GM12878 (cell line): ENCODE results near the gene SHROOM3. TPM values are rescaled to one million over a fixed set of nuclear protein-coding genes. Genes with fewer than 3 reads are reported as not detected.

Experiments used
- ATF2 ChIP-seq: IDR thresholded peaks from 2 replicates; pipeline ENCODE4 v1.6.1; 2012; ENCODE audit warnings: low read length, inconsistent platforms
- BCL3 ChIP-seq: IDR thresholded peaks from 2 replicates; pipeline ENCODE4 v1.6.1; 2011; ENCODE audit warnings: borderline replicate concordance, low read depth, mild to moderate bottlenecking, moderate library complexity, low read length; ENCODE audit not compliant: insufficient read depth, poor library complexity, severe bottlenecking
- CEBPB ChIP-seq, 2 experiments: fragments of 150-350 bp in 1 of 2; IDR thresholded peaks; 2 replicates each; pipeline ENCODE4 v1.6.1; 2012 to 2014; ENCODE audit warnings: low read depth in 2 of 2, low read length in 2 of 2, borderline replicate concordance in 1 of 2, inconsistent platforms in 1 of 2
- CREM ChIP-seq: IDR thresholded peaks from 2 replicates; pipeline ENCODE4 v1.6.1; 2014; ENCODE audit warnings: antibody characterized with exemption, low read depth
- CTCF ChIP-seq, 3 experiments: IDR thresholded peaks in 2 of 3; conservative IDR thresholded peaks in 1 of 3; 2 replicates each; pipeline ENCODE4 v1.5.1; 2011; ENCODE audit warnings: low read depth in 3 of 3, low read length in 3 of 3, mild to moderate bottlenecking in 3 of 3, control low read depth in 2 of 3, moderate library complexity in 2 of 3, inconsistent platforms in 1 of 3, mixed read lengths in 1 of 3; ENCODE audit not compliant: control insufficient read depth in 2 of 3, insufficient read depth in 1 of 3; ENCODE audit errors: extremely low read depth in 1 of 3
- ETV6 ChIP-seq, 2 experiments: fragments of 450-650 bp in 1 of 2; IDR thresholded peaks in 1 of 2; conservative IDR thresholded peaks in 1 of 2; 2 replicates each; pipeline ENCODE4 v1.6.1; 2014; ENCODE audit warnings: antibody characterized with exemption in 1 of 2, borderline replicate concordance in 1 of 2, low read depth in 1 of 2, mild to moderate bottlenecking in 1 of 2, moderate library complexity in 1 of 2
- GABPA ChIP-seq: IDR thresholded peaks from 2 replicates; pipeline ENCODE4 v1.6.1; 2014; ENCODE audit warnings: antibody characterized with exemption, low read depth, mild to moderate bottlenecking, inconsistent platforms
- IKZF2 ChIP-seq, 2 experiments: fragments of 450-650 bp; IDR thresholded peaks; 2 replicates each; pipeline ENCODE4 v1.6.1; 2017; ENCODE audit warnings: mild to moderate bottlenecking in 2 of 2, moderate library complexity in 2 of 2
- JUNB ChIP-seq: IDR thresholded peaks from 2 replicates; pipeline ENCODE4 v1.6.1; 2016; ENCODE audit warnings: antibody characterized with exemption, mild to moderate bottlenecking
- NFIC ChIP-seq: IDR thresholded peaks from 2 replicates; pipeline ENCODE4 v1.6.1; 2012; ENCODE audit warnings: low read depth, mild to moderate bottlenecking, inconsistent platforms, low read length, moderate library complexity
- NFYB ChIP-seq: IDR thresholded peaks from 2 replicates; pipeline ENCODE4 v1.6.1; 2011; ENCODE audit warnings: low read depth, mild to moderate bottlenecking, low read length, improper control_type of control experiment, moderate library complexity; ENCODE audit not compliant: insufficient read depth
- PAX5 ChIP-seq: IDR thresholded peaks from 2 replicates; pipeline ENCODE4 v1.6.1; 2011; ENCODE audit warnings: low read depth, low read length, borderline replicate concordance
- PML ChIP-seq: IDR thresholded peaks from 2 replicates; pipeline ENCODE4 v1.6.1; 2012; ENCODE audit warnings: low read length, inconsistent platforms
- POLR2AphosphoS2 ChIP-seq: IDR thresholded peaks from 2 replicates; pipeline ENCODE4 v1.6.1; 2011; ENCODE audit warnings: low read depth, mild to moderate bottlenecking, low read length, improper control_type of control experiment, moderate library complexity
- PRDM15 ChIP-seq: fragments of 450-650 bp; formaldehyde crosslinking; IDR thresholded peaks from 2 replicates; pipeline ENCODE4 v1.4.0; 2020; ENCODE audit warnings: mild to moderate bottlenecking, moderate library complexity
- SIN3A ChIP-seq: IDR thresholded peaks from 2 replicates; pipeline ENCODE4 v1.6.1; 2012; ENCODE audit warnings: low read depth, low read length, improper control_type of control experiment
- TCF7 ChIP-seq: IDR thresholded peaks from 2 replicates; pipeline ENCODE4 v1.6.1; 2014; ENCODE audit warnings: antibody characterized with exemption, borderline replicate concordance
- ZNF24 ChIP-seq: fragments of 450-650 bp; IDR thresholded peaks from 2 replicates; pipeline ENCODE4 v1.6.1; 2017; ENCODE audit warnings: antibody characterized with exemption, mild to moderate bottlenecking
- polyA plus RNA-seq, 11 experiments: library from polyadenylated mRNA; depleted of rRNA in 4 of 11; unstranded in 6 of 11; stranded (reverse) in 5 of 11; fragments of >200 nt; fragmentation: Nextera tagmentation in 4 of 11; fragmentation: Illumina TruSeq in 1 of 11; extraction: Ambion mirVana in 4 of 11; extraction: Trizol in 1 of 11; gene quantifications; 1 replicate in 1 of 11; 2 replicates in 10 of 11; pipeline versions ENCODE4 v1.2.1 to v1.2.3, GENCODE V29; 2011 to 2016; ENCODE audit warnings: inconsistent platforms in 2 of 11, missing spikeins in 2 of 11, low read depth in 1 of 11
- total RNA-seq, 4 experiments: library from RNA; depleted of rRNA in 3 of 4; stranded (reverse); fragments of >200 nt in 3 of 4; fragmentation: Illumina TruSeq in 1 of 4; extraction: Trizol in 1 of 4; gene quantifications; 2 replicates each; pipeline versions ENCODE4 v1.2.1 to v1.2.3, GENCODE V29; 2013 to 2021
- TF ChIP-seq, protein P1 (sequence below): fragments of 450-650 bp; IDR thresholded peaks from 2 replicates; pipeline ENCODE4 v1.6.1; 2016; ENCODE audit warnings: mild to moderate bottlenecking

Gene SHROOM3
- total and polyA plus RNA-seq, 10 of the 15 experiments (the other 5 are each of a cell fraction or from before 2014, with no cell fraction given): under 0.01 to 0.29 (median 0.08) TPM; not detected in 1

DNA sequence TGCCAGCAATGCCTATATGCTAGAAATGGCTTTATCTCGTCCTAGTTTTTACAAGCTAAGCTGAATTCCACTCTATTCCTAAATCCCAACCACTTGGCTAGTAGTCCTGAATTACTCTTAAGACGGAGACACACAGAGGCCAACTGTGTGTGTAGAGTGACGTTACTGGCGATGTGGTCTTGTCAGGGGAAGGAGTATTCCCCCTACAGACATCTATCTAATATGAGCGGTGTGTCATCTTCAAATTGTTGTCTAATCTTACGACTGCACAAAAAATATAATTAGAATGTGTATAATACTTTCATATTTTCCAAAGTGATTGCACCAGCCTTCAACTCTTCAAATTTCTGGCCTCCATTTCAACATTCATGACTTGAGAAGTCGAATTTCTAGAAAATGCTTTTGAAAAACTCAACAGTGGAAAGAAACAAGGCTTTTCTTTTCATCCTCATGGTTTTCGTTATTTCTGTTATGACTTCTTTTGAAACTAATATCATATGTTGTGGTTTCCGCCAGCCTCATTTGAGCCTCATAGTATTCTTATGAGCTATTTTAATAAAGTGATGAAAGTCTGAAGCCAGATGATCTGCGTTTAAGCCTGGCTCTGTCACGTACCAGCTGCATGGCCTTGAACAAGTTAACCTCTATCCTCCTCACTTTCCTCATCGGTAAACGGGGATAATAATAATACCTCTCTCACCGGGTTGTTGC lies 330.6 kb downstream of the SHROOM3 start (continued):
- no peak for TF ChIP-seq NFYB
- TF ChIP-seq POLR2AphosphoS2: no peak
- no peak for TF ChIP-seq SIN3A
- TF ChIP-seq ATF2: peak; percentile 96
- peak; percentile 73 for TF ChIP-seq CREM
- TF ChIP-seq PML: peak; percentile 56
- TF ChIP-seq PAX5: peak; percentile 63; the same call in 1 of the 2 replicates
- TF ChIP-seq IKZF2 (IDR thresholded peaks at IDR 0.05): peak in 1 of 2 experiments; percentile 55; a peak in 1 of 4 replicates
- TF ChIP-seq, protein P1, sequence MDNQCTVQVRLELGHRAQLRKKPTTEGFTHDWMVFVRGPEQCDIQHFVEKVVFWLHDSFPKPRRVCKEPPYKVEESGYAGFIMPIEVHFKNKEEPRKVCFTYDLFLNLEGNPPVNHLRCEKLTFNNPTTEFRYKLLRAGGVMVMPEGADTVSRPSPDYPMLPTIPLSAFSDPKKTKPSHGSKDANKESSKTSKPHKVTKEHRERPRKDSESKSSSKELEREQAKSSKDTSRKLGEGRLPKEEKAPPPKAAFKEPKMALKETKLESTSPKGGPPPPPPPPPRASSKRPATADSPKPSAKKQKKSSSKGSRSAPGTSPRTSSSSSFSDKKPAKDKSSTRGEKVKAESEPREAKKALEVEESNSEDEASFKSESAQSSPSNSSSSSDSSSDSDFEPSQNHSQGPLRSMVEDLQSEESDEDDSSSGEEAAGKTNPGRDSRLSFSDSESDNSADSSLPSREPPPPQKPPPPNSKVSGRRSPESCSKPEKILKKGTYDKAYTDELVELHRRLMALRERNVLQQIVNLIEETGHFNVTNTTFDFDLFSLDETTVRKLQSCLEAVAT: no peak
- TF ChIP-seq ETV6 (conservative IDR thresholded peaks at IDR 0.05 in 1 of 2, IDR thresholded peaks at IDR 0.05 in 1 of 2; ENCODE audit: borderline replicate concordance in 1 of 2, low read depth in 1 of 2): peak in 1 of 2 experiments; percentile 54; a peak in 1 of 4 replicates
- no peak for TF ChIP-seq PRDM15
- no peak for TF ChIP-seq CTCF (IDR thresholded peaks at IDR 0.05 in 2 of 3, conservative IDR thresholded peaks at IDR 0.05 in 1 of 3; ENCODE audit: control insufficient read depth in 2 of 3, extremely low read depth in 1 of 3, insufficient read depth in 1 of 3, low read depth in 3 of 3, low read length in 3 of 3)
- TF ChIP-seq NFIC: peak; percentile 97
- peak; percentile 71 for TF ChIP-seq GABPA
- peak; percentile 97 for TF ChIP-seq JUNB
- TF ChIP-seq TCF7: peak; percentile 81; the same call in 1 of the 2 replicates
- no peak for TF ChIP-seq ZNF24
- peak; percentile 27 for TF ChIP-seq BCL3
- TF ChIP-seq CEBPB (IDR thresholded peaks at IDR 0.05; ENCODE audit: borderline replicate concordance in 1 of 2, low read depth in 2 of 2, low read length in 2 of 2): peak in 1 of 2 experiments; percentile 83; a peak in 1 of 4 replicates
